Urinary bladder (tissue), 4 donors: ENCODE measurements around the gene MDP1. TPM values are rescaled to one million over a fixed set of nuclear protein-coding genes. Genes with fewer than 3 reads are reported as not detected.
A peak's percentile ranks its signal among the peaks of the same experiment; 100 is the strongest.
"Not testable (repeated sequence)": the region's sequence is repeated elsewhere in the genome, so short reads cannot be mapped to it uniquely, and the experiment has no call there.

Source experiments
- DNase-seq: peaks from one replicate; pipeline ENCODE4 v3.0.0-alpha.2; 2015; ENCODE audit errors: extremely low spot score
- H3K27ac ChIP-seq: one replicate; pipeline ENCODE4 v1.5.1; 2013; ENCODE audit warnings: low read depth, mild to moderate bottlenecking, moderate library complexity
- H3K36me3 ChIP-seq: one replicate; pipeline ENCODE4 v1.6.1; 2013; ENCODE audit warnings: mild to moderate bottlenecking, moderate library complexity; ENCODE audit not compliant: insufficient read depth
- H3K4me1 ChIP-seq: one replicate; pipeline ENCODE4 v1.6.1; 2013; ENCODE audit warnings: mild to moderate bottlenecking, moderate library complexity; ENCODE audit not compliant: insufficient read depth
- H3K4me3 ChIP-seq: one replicate; pipeline ENCODE4 v1.5.1; 2013; ENCODE audit warnings: low read depth, low read length
- WGBS: extraction: QIAGEN DNeasy Blood & Tissue Kit; methylation state at CpG from one replicate; pipeline ENCODE4 v1.1.7; 2013; 5-methylcytosine and 5-hydroxymethylcytosine counted together
- polyA plus RNA-seq: library from polyadenylated mRNA; stranded (reverse); fragments of 200-250 nt; gene quantifications from one replicate; pipeline ENCODE4 v1.2.3, GENCODE V29; 2013
- total RNA-seq: library from RNA; depleted of rRNA; stranded (reverse); fragments of >200 nt; gene quantifications from one replicate; pipeline ENCODE4 v1.2.3, GENCODE V29; 2014
- donor health status: healthy with polysubstance abuse.
- donor health status: healthy.

MDP1 gene
- total and polyA plus RNA-seq, 2 donors: 15.1 to 29.1 TPM

DNA sequence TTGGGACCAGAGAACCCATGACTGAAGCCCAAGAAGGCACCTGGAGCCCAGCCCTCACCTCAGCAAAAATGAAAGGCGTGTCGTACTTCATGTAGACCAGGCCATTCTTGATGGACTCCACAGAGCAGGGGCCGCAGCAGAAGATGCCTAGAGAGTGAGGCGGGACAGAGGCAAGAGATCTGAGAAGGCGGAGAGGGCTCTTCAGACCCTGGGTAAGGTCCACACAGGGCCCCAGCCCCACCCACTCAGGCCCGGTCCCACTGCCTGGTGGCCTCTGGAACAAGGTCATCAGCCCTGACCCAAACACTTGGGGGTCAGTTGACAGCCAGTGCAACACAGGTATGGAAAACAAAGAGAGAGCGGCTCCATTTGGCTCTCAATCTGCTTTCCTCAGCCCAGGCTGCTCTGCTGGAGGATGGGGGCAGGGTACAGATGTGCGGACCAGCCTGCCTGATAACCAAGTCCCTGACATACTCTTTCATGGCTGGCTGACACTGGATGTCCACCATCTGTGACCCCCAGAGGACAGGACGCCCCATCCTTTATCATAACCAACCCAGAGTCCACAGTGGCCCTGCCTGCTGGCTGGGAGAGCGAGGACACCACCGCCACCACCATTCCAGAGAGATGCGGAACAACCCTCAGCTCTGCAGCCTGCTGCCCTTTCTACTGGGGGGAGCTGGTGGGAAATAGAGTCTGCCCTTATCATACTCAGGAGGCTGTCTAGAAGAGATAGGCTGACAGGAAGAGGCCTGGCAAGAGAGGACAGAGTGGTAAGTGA is 40.3 kb upstream of the MDP1 start:
- Histone ChIP-seq H3K36me3 (no peaks in the 10 kb centered on the region), H3K4me3 (no peak overlapping the region), H3K4me1 (no peaks in the 10 kb centered on the region), H3K27ac (no peak overlapping the region)
- DNase-seq: no peak
- whole genome bisulfite sequencing: 92% methylated on average over 12 of the region's 12 CpGs

GRCh38 chr14:24255438-24255837 is 39.6 kb upstream of the MDP1 start:
- DNase-seq: no peak
- Histone ChIP-seq H3K4me3 (no peak overlapping the region), H3K27ac (no peak overlapping the region), H3K36me3 (no peaks in the 10 kb centered on the region), H3K4me1 (no peaks in the 10 kb centered on the region)
- 81% methylated on average over 8 of the region's 8 CpGs for WGBS

- 90% methylated on average over 19 of the region's 19 CpGs for WGBS
- no peak for DNase-seq
- H3K36me3 ChIP-seq: no peaks in the 10 kb centered on the region
Measured at GRCh38 chr14:24254630-24255392, 38.9 kb upstream of the MDP1 start.

DNA sequence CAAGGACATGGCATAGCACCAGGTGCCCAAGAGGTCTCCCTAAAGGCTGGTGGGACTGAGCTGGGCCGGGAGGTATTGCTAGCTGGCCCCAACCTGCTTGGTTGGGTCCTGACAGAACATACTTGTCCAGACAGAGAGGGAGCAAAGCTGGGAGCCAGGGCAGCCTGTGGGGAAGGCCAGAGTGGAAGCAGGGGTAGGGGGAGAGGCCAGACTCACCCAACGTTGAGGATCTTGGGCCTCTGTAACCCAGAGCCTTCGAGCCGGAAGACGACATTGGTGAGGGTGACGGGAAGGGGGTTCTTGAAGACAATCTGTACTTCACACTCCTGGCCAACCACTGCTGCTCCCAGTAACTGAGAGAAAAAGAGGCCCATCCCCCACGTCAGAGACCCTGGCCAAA is 38.1 kb upstream of the MDP1 start:
- Histone ChIP-seq H3K4me3 (no peak overlapping the region), H3K36me3 (no peaks in the 10 kb centered on the region), H3K4me1 (no peaks in the 10 kb centered on the region), H3K27ac (no peak overlapping the region)
- 81% methylated on average over 7 of the region's 7 CpGs for WGBS
- DNase-seq: no peak

More at GRCh38 chr14:24254630-24255392, 38.9 kb upstream of the MDP1 start:
- H3K4me1 ChIP-seq: no peaks in the 10 kb centered on the region
- no peak overlapping the region for H3K4me3 ChIP-seq
- no peak overlapping the region for H3K27ac ChIP-seq

- Histone ChIP-seq H3K4me3 (no peak overlapping the region), H3K36me3 (no peaks in the 10 kb centered on the region), H3K27ac (no peak overlapping the region), H3K4me1 (no peaks in the 10 kb centered on the region)
- WGBS: 78% methylated on average over 11 of the region's 11 CpGs
- DNase-seq: no peak
Measured at GRCh38 chr14:24252289-24253124, 36.6 kb upstream of the MDP1 start.

DNA sequence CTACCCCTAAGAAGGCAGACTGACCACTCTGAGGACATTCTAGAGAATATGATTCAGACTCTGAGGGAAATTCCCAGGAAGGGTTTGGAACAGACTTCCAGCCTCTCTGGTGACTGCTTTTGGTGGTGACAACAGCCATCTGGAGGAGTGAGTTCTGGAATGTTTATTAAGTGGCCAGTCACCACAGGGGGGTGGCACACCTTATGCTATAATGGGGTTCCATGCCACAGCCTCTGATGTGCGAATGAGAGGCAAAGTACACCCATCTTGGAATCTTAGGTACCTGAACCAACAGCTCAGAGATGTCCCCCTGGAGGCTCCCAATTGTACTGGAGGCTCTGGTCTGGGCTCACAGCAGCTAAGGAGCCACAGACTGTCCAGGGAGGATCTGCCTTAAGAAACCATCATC is 36.0 kb upstream of the MDP1 start:
- Histone ChIP-seq H3K27ac (no peak overlapping the region), H3K4me1 (no peaks in the 10 kb centered on the region), H3K4me3 (no peak overlapping the region), H3K36me3 (no peaks in the 10 kb centered on the region)
- 80% methylated on average over 1 of the region's 1 CpG for WGBS
- no peak for DNase-seq

- Histone ChIP-seq H3K36me3 (no peaks in the 10 kb centered on the region), H3K27ac (no peak overlapping the region), H3K4me3 (no peak overlapping the region), H3K4me1 (no peaks in the 10 kb centered on the region)
- DNase-seq: no peak
- 56% methylated on average over 4 of the region's 4 CpGs for WGBS
Measured at GRCh38 chr14:24250354-24250753, 34.5 kb upstream of the MDP1 start.

DNA sequence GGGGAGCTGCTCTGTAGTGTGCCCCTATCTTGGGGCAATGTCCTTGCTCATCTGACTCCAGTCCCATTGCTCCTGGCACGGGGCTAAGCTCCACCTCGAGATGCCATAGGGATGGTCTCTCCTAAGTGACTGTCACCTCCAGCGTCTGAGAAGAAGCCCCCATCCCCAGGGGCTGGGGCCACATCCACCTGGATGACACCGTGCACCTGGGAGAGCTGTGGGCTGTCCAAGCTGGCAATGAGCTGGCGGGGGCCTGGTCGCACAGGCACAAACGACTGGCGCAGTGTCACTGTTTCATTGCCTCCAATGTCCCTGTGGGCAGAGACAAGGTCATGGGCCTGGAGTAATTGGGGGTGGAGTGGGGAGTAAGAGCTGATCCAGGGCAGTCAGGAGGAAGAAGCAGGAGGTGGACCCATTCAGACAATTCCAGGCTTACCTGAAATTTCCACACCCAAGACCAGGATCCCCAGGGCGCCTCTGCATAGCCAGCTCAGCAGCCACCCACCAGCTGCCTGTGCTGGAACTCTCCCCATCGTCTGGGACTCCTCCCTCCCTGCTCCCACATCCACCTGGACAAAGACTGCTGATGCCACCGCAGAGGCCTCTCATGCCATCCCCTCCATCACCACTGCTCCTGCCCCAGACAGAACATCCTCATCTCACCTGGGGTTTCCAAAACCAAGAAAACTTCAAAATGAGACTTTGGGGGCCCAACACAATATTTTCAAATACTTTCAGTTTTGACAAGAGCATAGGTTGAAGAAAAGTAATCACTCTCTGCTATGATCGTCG is 33.6 kb upstream of the MDP1 start:
- DNase-seq: no peak
- Histone ChIP-seq H3K4me1 (no peaks in the 10 kb centered on the region), H3K27ac (no peak overlapping the region), H3K36me3 (no peaks in the 10 kb centered on the region), H3K4me3 (no peak overlapping the region)
- WGBS: 75% methylated on average over 13 of the region's 13 CpGs

GRCh38 chr14:24247422-24247821 is 31.6 kb upstream of the MDP1 start:
- H3K36me3 ChIP-seq: no peaks in the 10 kb centered on the region
- H3K27ac ChIP-seq: no peak overlapping the region
- 72% methylated on average over 7 of the region's 7 CpGs for WGBS
- DNase-seq: no peak
- H3K4me3 ChIP-seq: no peak overlapping the region
- no peaks in the 10 kb centered on the region for H3K4me1 ChIP-seq

DNA sequence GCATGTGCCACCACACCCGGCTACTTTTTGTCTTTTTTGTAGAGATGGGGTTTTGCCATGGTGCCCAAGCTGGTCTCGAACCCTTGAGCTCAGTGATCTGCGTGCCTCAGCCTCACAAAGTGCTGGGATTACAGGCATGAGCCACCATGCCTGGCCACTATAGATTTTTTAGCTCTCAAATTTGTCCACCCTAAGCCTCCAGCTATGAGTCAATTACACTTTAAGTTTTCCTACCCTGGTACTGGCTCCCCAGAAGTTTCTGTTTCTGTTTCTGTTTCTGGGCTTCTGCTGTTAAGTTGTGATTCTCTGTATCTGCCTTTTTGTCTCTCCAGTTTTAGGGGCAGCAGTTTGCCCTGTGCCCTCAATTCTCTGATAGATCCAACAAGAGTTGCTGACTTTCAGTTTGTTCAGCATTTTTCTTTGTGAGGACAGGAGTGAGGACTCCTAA is 30.9 kb upstream of the MDP1 start:
- no peak for DNase-seq
- Histone ChIP-seq H3K4me1 (no peaks in the 10 kb centered on the region), H3K4me3 (no peak overlapping the region), H3K36me3 (no peaks in the 10 kb centered on the region), H3K27ac (no peak overlapping the region)
- 90% methylated on average over 3 of the region's 3 CpGs for WGBS

- H3K4me1 ChIP-seq, H3K36me3 ChIP-seq, H3K27ac ChIP-seq, DNase-seq, H3K4me3 ChIP-seq: not testable (repeated sequence)
- WGBS: 92% methylated on average over 11 of the region's 11 CpGs
Measured at GRCh38 chr14:24245350-24245749, 29.5 kb upstream of the MDP1 start.

GRCh38 chr14:24243336-24243836 is 27.5 kb upstream of the MDP1 start:
- H3K27ac ChIP-seq: peak overlapping the region; percentile 87
- H3K36me3 ChIP-seq: peaks cover 3% of the 10 kb centered on the region
- H3K4me3 ChIP-seq: peak overlapping the region; percentile 71
- H3K4me1 ChIP-seq: no peaks in the 10 kb centered on the region
- DNase-seq: no peak
- WGBS: 59% methylated on average over 10 of the region's 10 CpGs
